Esophagus muscularis mucosa (tissue), 3 donors: ENCODE results near the gene ZNF268.

ENCODE experiments used
- POLR2A ChIP-seq: fragments of 450-650 bp; IDR thresholded peaks from one replicate; pipeline ENCODE4 v1.6.1; 2017; ENCODE audit warnings: antibody characterized with exemption, moderate library complexity, mild to moderate bottlenecking, low read depth
- TF ChIP-seq, protein P1 (sequence below), 3 experiments: fragments of 200-600 bp in 2 of 3; fragments of 450-650 bp in 1 of 3; sonication (generic) in 2 of 3; IDR thresholded peaks; one replicate each; pipeline ENCODE4 v1.5.1; 2017 to 2019; ENCODE audit warnings: antibody characterized with exemption in 3 of 3, mild to moderate bottlenecking in 2 of 3, moderate library complexity in 1 of 3

DNA sequence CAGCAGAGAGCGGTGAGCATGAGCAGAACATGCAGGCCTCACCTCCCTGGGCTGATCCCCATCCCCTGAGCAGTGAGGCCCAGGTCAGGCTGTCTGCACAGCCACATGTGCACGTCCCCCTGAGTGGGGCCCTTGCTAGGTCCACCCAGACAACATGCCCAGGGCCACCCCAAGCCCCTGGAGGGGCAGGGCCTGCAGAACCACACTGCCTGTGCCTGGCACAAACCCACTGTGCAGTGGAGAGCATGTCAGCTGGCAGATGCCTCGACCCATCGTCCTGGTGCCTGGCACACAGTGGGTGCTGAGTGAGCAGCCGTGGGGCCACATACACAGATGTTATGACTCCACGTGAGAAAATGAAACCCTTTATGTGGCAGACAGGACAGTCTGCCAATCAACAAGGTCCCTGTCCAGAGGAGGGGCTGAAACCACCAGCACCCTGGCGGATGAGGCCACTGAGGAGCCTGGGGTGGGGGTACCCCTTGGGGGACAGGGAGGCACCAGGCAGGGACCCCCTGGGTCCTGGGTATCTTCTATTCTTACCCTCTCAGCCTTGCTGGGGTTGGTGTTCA, 46.1 kb downstream of the ZNF268 start:
- TF ChIP-seq, protein P1, sequence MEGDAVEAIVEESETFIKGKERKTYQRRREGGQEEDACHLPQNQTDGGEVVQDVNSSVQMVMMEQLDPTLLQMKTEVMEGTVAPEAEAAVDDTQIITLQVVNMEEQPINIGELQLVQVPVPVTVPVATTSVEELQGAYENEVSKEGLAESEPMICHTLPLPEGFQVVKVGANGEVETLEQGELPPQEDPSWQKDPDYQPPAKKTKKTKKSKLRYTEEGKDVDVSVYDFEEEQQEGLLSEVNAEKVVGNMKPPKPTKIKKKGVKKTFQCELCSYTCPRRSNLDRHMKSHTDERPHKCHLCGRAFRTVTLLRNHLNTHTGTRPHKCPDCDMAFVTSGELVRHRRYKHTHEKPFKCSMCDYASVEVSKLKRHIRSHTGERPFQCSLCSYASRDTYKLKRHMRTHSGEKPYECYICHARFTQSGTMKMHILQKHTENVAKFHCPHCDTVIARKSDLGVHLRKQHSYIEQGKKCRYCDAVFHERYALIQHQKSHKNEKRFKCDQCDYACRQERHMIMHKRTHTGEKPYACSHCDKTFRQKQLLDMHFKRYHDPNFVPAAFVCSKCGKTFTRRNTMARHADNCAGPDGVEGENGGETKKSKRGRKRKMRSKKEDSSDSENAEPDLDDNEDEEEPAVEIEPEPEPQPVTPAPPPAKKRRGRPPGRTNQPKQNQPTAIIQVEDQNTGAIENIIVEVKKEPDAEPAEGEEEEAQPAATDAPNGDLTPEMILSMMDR (IDR thresholded peaks at IDR 0.05), result no peak
- TF ChIP-seq POLR2A, result no peak
